Measurements from ENCODE around the gene GORASP2.

GORASP2 gene

GRCh38 chr2:170974304-170974993, 45.4 kb downstream of the GORASP2 start:
- Histone ChIP-seq H3K4me3 (ENCODE audit: low read depth, low read length) (peak overlapping the region; percentile 76), H3K27me3 (ENCODE audit: control insufficient read depth, insufficient read depth, low read length) (no peaks in the 10 kb centered on the region), H3K9ac (ENCODE audit: low read length) (peak overlapping the region; percentile 93)

GRCh38 chr2:170975127-170975942, 46.3 kb downstream of the GORASP2 start:
- Histone ChIP-seq H3K27ac (ENCODE audit: low read depth, low read length) (no peak overlapping the region), H3K9ac (ENCODE audit: low read length) (no peak overlapping the region), H3K9me3 (ENCODE audit: control insufficient read depth, insufficient read depth, low read depth, low read length) (no peaks in the 10 kb centered on the region), H3K4me3 (ENCODE audit: low read depth, low read length) (no peak overlapping the region), H3K4me1 (ENCODE audit: control insufficient read depth, insufficient read depth, low read length) (peaks cover 23% of the 10 kb centered on the region), H3K27me3 (ENCODE audit: control insufficient read depth, insufficient read depth, low read length) (no peaks in the 10 kb centered on the region), H3K36me3 (ENCODE audit: control insufficient read depth, insufficient read depth, low read length) (no peaks in the 10 kb centered on the region)

More at GRCh38 chr2:170974304-170974993, 45.4 kb downstream of the GORASP2 start:
- H3K4me1 ChIP-seq (ENCODE audit: control insufficient read depth, insufficient read depth, low read length) = peaks cover 23% of the 10 kb centered on the region
- no peak overlapping the region for H3K27ac ChIP-seq (ENCODE audit: low read depth, low read length)
- H3K9me3 ChIP-seq (ENCODE audit: control insufficient read depth, insufficient read depth, low read depth, low read length) = no peaks in the 10 kb centered on the region
- H3K36me3 ChIP-seq (ENCODE audit: control insufficient read depth, insufficient read depth, low read length) = 0 out of 2 replicates have a peak, but pooled peaks cover 3% of the 10 kb centered on the region

GRCh38 chr2:170975943-170976270, 46.9 kb downstream of the GORASP2 start:
- Histone ChIP-seq H3K9ac (ENCODE audit: low read length) (no peak overlapping the region), H3K4me1 (ENCODE audit: control insufficient read depth, insufficient read depth, low read length) (peaks cover 23% of the 10 kb centered on the region), H3K27me3 (ENCODE audit: control insufficient read depth, insufficient read depth, low read length) (no peaks in the 10 kb centered on the region), H3K36me3 (ENCODE audit: control insufficient read depth, insufficient read depth, low read length) (no peaks in the 10 kb centered on the region), H3K9me3 (ENCODE audit: control insufficient read depth, insufficient read depth, low read depth, low read length) (no peaks in the 10 kb centered on the region), H3K27ac (ENCODE audit: low read depth, low read length) (no peak overlapping the region), H3K4me3 (ENCODE audit: low read depth, low read length) (no peak overlapping the region)

- H3K4me3 ChIP-seq (ENCODE audit: low read depth, low read length) = no peak overlapping the region
Measured at GRCh38 chr2:170984079-170984478, 55.0 kb downstream of the GORASP2 start.

GRCh38 chr2:170985407-170985806, 56.4 kb downstream of the GORASP2 start:
- no peak overlapping the region for H3K27ac ChIP-seq (ENCODE audit: low read depth, low read length)
- H3K4me3 ChIP-seq (ENCODE audit: low read depth, low read length) = no peak overlapping the region
- H3K9ac ChIP-seq (ENCODE audit: low read length) = no peak overlapping the region

More at GRCh38 chr2:170984079-170984478, 55.0 kb downstream of the GORASP2 start:
- H3K9me3 ChIP-seq (ENCODE audit: control insufficient read depth, insufficient read depth, low read depth, low read length) = no peaks in the 10 kb centered on the region
- H3K27ac ChIP-seq (ENCODE audit: low read depth, low read length) = no peak overlapping the region; the same call in 1 of the 2 replicates
- no peaks in the 10 kb centered on the region for H3K27me3 ChIP-seq (ENCODE audit: control insufficient read depth, insufficient read depth, low read length)
- peaks cover 17% of the 10 kb centered on the region for H3K4me1 ChIP-seq (ENCODE audit: control insufficient read depth, insufficient read depth, low read length)
- H3K9ac ChIP-seq (ENCODE audit: low read length) = no peak overlapping the region
- H3K36me3 ChIP-seq (ENCODE audit: control insufficient read depth, insufficient read depth, low read length) = peaks cover 3% of the 10 kb centered on the region

GRCh38 chr2:170986566-170987258, 57.7 kb downstream of the GORASP2 start:
- Histone ChIP-seq H3K9ac (ENCODE audit: low read length) (no peak overlapping the region), H3K27ac (ENCODE audit: low read depth, low read length) (no peak overlapping the region), H3K4me3 (ENCODE audit: low read depth, low read length) (no peak overlapping the region), H3K4me1 (ENCODE audit: control insufficient read depth, insufficient read depth, low read length) (peaks cover 14% of the 10 kb centered on the region), H3K36me3 (ENCODE audit: control insufficient read depth, insufficient read depth, low read length) (peaks cover 14% of the 10 kb centered on the region), H3K9me3 (ENCODE audit: control insufficient read depth, insufficient read depth, low read depth, low read length) (no peaks in the 10 kb centered on the region), H3K27me3 (ENCODE audit: control insufficient read depth, insufficient read depth, low read length) (no peaks in the 10 kb centered on the region)

More at GRCh38 chr2:170985407-170985806, 56.4 kb downstream of the GORASP2 start:
- H3K9me3 ChIP-seq (ENCODE audit: control insufficient read depth, insufficient read depth, low read depth, low read length) = no peaks in the 10 kb centered on the region
- peaks cover 4% of the 10 kb centered on the region for H3K36me3 ChIP-seq (ENCODE audit: control insufficient read depth, insufficient read depth, low read length)
- peaks cover 17% of the 10 kb centered on the region for H3K4me1 ChIP-seq (ENCODE audit: control insufficient read depth, insufficient read depth, low read length)
- no peaks in the 10 kb centered on the region for H3K27me3 ChIP-seq (ENCODE audit: control insufficient read depth, insufficient read depth, low read length)

GRCh38 chr2:170991398-170992182, 62.5 kb downstream of the GORASP2 start:
- Histone ChIP-seq H3K4me1 (ENCODE audit: control insufficient read depth, insufficient read depth, low read length) (no peaks in the 10 kb centered on the region), H3K4me3 (ENCODE audit: low read depth, low read length) (no peak overlapping the region), H3K36me3 (ENCODE audit: control insufficient read depth, insufficient read depth, low read length) (peaks cover 41% of the 10 kb centered on the region), H3K27me3 (ENCODE audit: control insufficient read depth, insufficient read depth, low read length) (no peaks in the 10 kb centered on the region), H3K27ac (ENCODE audit: low read depth, low read length) (no peak overlapping the region), H3K9ac (ENCODE audit: low read length) (no peak overlapping the region), H3K9me3 (ENCODE audit: control insufficient read depth, insufficient read depth, low read depth, low read length) (no peaks in the 10 kb centered on the region)

- Histone ChIP-seq H3K36me3 (ENCODE audit: control insufficient read depth, insufficient read depth, low read length) (peaks cover 50% of the 10 kb centered on the region), H3K4me1 (ENCODE audit: control insufficient read depth, insufficient read depth, low read length) (no peaks in the 10 kb centered on the region), H3K4me3 (ENCODE audit: low read depth, low read length) (no peak overlapping the region)
Measured at GRCh38 chr2:170996316-170996715, 67.3 kb downstream of the GORASP2 start.

GRCh38 chr2:170997893-170998597, 69.0 kb downstream of the GORASP2 start:
- no peak overlapping the region for H3K27ac ChIP-seq (ENCODE audit: low read depth, low read length)
- H3K4me3 ChIP-seq (ENCODE audit: low read depth, low read length) = no peak overlapping the region
- H3K9me3 ChIP-seq (ENCODE audit: control insufficient read depth, insufficient read depth, low read depth, low read length) = no peaks in the 10 kb centered on the region
- no peak overlapping the region for H3K9ac ChIP-seq (ENCODE audit: low read length)
- H3K27me3 ChIP-seq (ENCODE audit: control insufficient read depth, insufficient read depth, low read length) = no peaks in the 10 kb centered on the region
- H3K36me3 ChIP-seq (ENCODE audit: control insufficient read depth, insufficient read depth, low read length) = peaks cover 42% of the 10 kb centered on the region
- H3K4me1 ChIP-seq (ENCODE audit: control insufficient read depth, insufficient read depth, low read length) = no peaks in the 10 kb centered on the region

More at GRCh38 chr2:170996316-170996715, 67.3 kb downstream of the GORASP2 start:
- H3K27me3 ChIP-seq (ENCODE audit: control insufficient read depth, insufficient read depth, low read length) = no peaks in the 10 kb centered on the region
- no peak overlapping the region for H3K9ac ChIP-seq (ENCODE audit: low read length)
- H3K27ac ChIP-seq (ENCODE audit: low read depth, low read length) = no peak overlapping the region; the same call in 1 of the 2 replicates
- no peaks in the 10 kb centered on the region for H3K9me3 ChIP-seq (ENCODE audit: control insufficient read depth, insufficient read depth, low read depth, low read length)

- H3K9ac ChIP-seq (ENCODE audit: low read length) = no peak overlapping the region
- H3K9me3 ChIP-seq (ENCODE audit: control insufficient read depth, insufficient read depth, low read depth, low read length) = no peaks in the 10 kb centered on the region
- H3K27me3 ChIP-seq (ENCODE audit: control insufficient read depth, insufficient read depth, low read length) = no peaks in the 10 kb centered on the region
- no peaks in the 10 kb centered on the region for H3K4me1 ChIP-seq (ENCODE audit: control insufficient read depth, insufficient read depth, low read length)
- H3K4me3 ChIP-seq (ENCODE audit: low read depth, low read length) = no peak overlapping the region
- peaks cover 49% of the 10 kb centered on the region for H3K36me3 ChIP-seq (ENCODE audit: control insufficient read depth, insufficient read depth, low read length)
- no peak overlapping the region for H3K27ac ChIP-seq (ENCODE audit: low read depth, low read length)
Measured at GRCh38 chr2:170999654-171000053, 70.6 kb downstream of the GORASP2 start.
